CD4-positive, alpha-beta T cell treated with Interleukin-1 beta for 1 hour (primary cell): Measurements from ENCODE around the gene ZNF569.
"Not testable (repeated sequence)": the region's sequence is repeated elsewhere in the genome, so short reads cannot be mapped to it uniquely, and the experiment has no call there.

ENCODE experiments used
- DNase-seq, 2 donors: peaks; one replicate each; pipeline ENCODE4 v3.0.0-alpha.2; 2020 to 2022

Gene ZNF569

GRCh38 chr19:37466798-37467607 lies at the start of gene ZNF569:
ZNF569 (minus strand) TSS chr19:37467444; CDS start chr19:37444921, 22,523 bp downstream.
- DNase-seq: peak; percentile 91

GRCh38 chr19:37513397-37513796 lies 46.2 kb upstream of the ZNF569 start:
- no peak for DNase-seq

- no peak for DNase-seq
Observed at GRCh38 chr19:37511821-37512220, 44.6 kb upstream of the ZNF569 start.

- DNase-seq: no peak
Observed at GRCh38 chr19:37511186-37511585, 43.9 kb upstream of the ZNF569 start.

GRCh38 chr19:37507167-37507464 lies 39.9 kb upstream of the ZNF569 start:
- DNase-seq: no peak

GRCh38 chr19:37506387-37507166 lies 39.3 kb upstream of the ZNF569 start, which contains the start of gene ZNF793:
ZNF793 (plus strand) TSS chr19:37506939; CDS start chr19:37523440, 16,501 bp downstream.
- peak; percentile 87 for DNase-seq

GRCh38 chr19:37505958-37506386 lies 38.7 kb upstream of the ZNF569 start:
- DNase-seq: no peak

GRCh38 chr19:37492213-37492612 lies 25.0 kb upstream of the ZNF569 start:
- DNase-seq: no peak

GRCh38 chr19:37484406-37485168 lies 17.3 kb upstream of the ZNF569 start:
- DNase-seq: no peak

GRCh38 chr19:37472165-37472564 lies 4.9 kb upstream of the ZNF569 start:
- no peak for DNase-seq

- no peak for DNase-seq
Observed at GRCh38 chr19:37470216-37470615, 3.0 kb upstream of the ZNF569 start.

- DNase-seq: peak; percentile 87 to 91
Observed at GRCh38 chr19:37468961-37469777, 1.9 kb upstream of the ZNF569 start, which contains the start of gene ZNF570. ZNF570 (plus strand) TSS chr19:37469356; CDS start chr19:37470355, 999 bp downstream.

- no peak for DNase-seq
Observed at GRCh38 chr19:37467608-37468090, 405 bp upstream of the ZNF569 start.

- DNase-seq: no peak
Observed at GRCh38 chr19:37466277-37466797, 907 bp downstream of the ZNF569 start.

GRCh38 chr19:37452500-37453245 lies 14.6 kb downstream of the ZNF569 start:
- no peak for DNase-seq

- no peak for DNase-seq
Observed at GRCh38 chr19:37413313-37414084, 53.7 kb downstream of the ZNF569 start.

- DNase-seq: no peak
Observed at GRCh38 chr19:37412700-37413099, 54.5 kb downstream of the ZNF569 start.

GRCh38 chr19:37406140-37406846 lies 61.0 kb downstream of the ZNF569 start:
- DNase-seq: not testable (repeated sequence)

- no peak for DNase-seq
Observed at GRCh38 chr19:37403403-37403802, 63.8 kb downstream of the ZNF569 start.

- DNase-seq: no peak
Observed at GRCh38 chr19:37401078-37401477, 66.2 kb downstream of the ZNF569 start.
